Common myeloid progenitor, CD34-positive (primary cell): ENCODE measurements around the gene NUPR1.

Source experiments
- CTCF ChIA-PET: fragments of 350-600 bp; sonication (Branson Sonifier 250); formaldehyde crosslinking; loops from one replicate; lab custom pipeline; 2021; ENCODE audit warnings: antibody characterized with exemption; lab: Charles Lee
- POLR2A ChIA-PET: fragments of 350-600 bp; sonication (Branson Sonifier 250); formaldehyde crosslinking; loops from one replicate; lab custom pipeline; 2021; ENCODE audit warnings: antibody characterized with exemption; lab: Charles Lee
- DNase-seq, 3 donors: peaks; one replicate each; pipeline versions ENCODE4 v3.0.0 to v3.0.0-alpha.2; 2013
- H3K27ac ChIP-seq, 2 experiments: 1 replicate in 1 of 2; 2 replicates in 1 of 2; pipeline ENCODE4 v1.7.0; 2013; ENCODE audit warnings: inconsistent platforms in 2 of 2, low read length in 2 of 2, mild to moderate bottlenecking in 2 of 2, low read depth in 1 of 2, moderate library complexity in 1 of 2; ENCODE audit not compliant: severe bottlenecking in 2 of 2, insufficient read depth in 1 of 2, poor library complexity in 1 of 2
- H3K27me3 ChIP-seq, 5 experiments: replicated peaks in 2 of 5; 1 replicate in 3 of 5; 2 replicates in 2 of 5; pipeline versions ENCODE4 v1.6.1 to v1.7.0; 2013; ENCODE audit warnings: low read length in 4 of 5, mild to moderate bottlenecking in 2 of 5, moderate library complexity in 2 of 5, inconsistent platforms in 1 of 5; ENCODE audit not compliant: insufficient read depth in 5 of 5, control insufficient read depth in 4 of 5
- H3K36me3 ChIP-seq, 4 experiments: 1 replicate in 2 of 4; 2 replicates in 2 of 4; pipeline versions ENCODE4 v1.6.1 to v1.7.0; 2013; ENCODE audit warnings: low read length in 3 of 4, control low read depth in 1 of 4, mild to moderate bottlenecking in 1 of 4; ENCODE audit not compliant: control insufficient read depth in 4 of 4, insufficient read depth in 4 of 4
- H3K4me1 ChIP-seq, 4 experiments: 1 replicate in 3 of 4; 2 replicates in 1 of 4; pipeline versions ENCODE4 v1.6.1 to v1.7.1; 2013; ENCODE audit warnings: low read length in 3 of 4, mild to moderate bottlenecking in 3 of 4, control low read depth in 1 of 4, inconsistent platforms in 1 of 4, moderate library complexity in 1 of 4; ENCODE audit not compliant: control insufficient read depth in 4 of 4, insufficient read depth in 4 of 4; ENCODE audit errors: control extremely low read depth in 1 of 4
- H3K4me3 ChIP-seq, 7 experiments: 1 replicate in 4 of 7; 2 replicates in 3 of 7; pipeline versions ENCODE4 v1.5.1 to v1.7.0; 2013; ENCODE audit warnings: mild to moderate bottlenecking in 7 of 7, low read length in 6 of 7, moderate library complexity in 6 of 7, inconsistent platforms in 2 of 7, low read depth in 2 of 7, control low read depth in 1 of 7; ENCODE audit not compliant: insufficient read depth in 4 of 7, control insufficient read depth in 1 of 7; ENCODE audit errors: extremely low read depth in 1 of 7
- H3K9me3 ChIP-seq, 5 experiments: 1 replicate in 4 of 5; 2 replicates in 1 of 5; pipeline versions ENCODE4 v1.6.1 to v1.7.1; 2013; ENCODE audit warnings: low read length in 4 of 5, mild to moderate bottlenecking in 2 of 5, inconsistent platforms in 1 of 5, low read depth in 1 of 5, moderate library complexity in 1 of 5; ENCODE audit not compliant: control insufficient read depth in 4 of 5, insufficient read depth in 2 of 5; ENCODE audit errors: control extremely low read depth in 1 of 5
- WGBS: methylation state at CpG from one replicate; pipeline ENCODE4 v1.1.5; 2013; ENCODE audit not compliant: insufficient coverage; 5-methylcytosine and 5-hydroxymethylcytosine counted together

The NUPR1 gene

DNA sequence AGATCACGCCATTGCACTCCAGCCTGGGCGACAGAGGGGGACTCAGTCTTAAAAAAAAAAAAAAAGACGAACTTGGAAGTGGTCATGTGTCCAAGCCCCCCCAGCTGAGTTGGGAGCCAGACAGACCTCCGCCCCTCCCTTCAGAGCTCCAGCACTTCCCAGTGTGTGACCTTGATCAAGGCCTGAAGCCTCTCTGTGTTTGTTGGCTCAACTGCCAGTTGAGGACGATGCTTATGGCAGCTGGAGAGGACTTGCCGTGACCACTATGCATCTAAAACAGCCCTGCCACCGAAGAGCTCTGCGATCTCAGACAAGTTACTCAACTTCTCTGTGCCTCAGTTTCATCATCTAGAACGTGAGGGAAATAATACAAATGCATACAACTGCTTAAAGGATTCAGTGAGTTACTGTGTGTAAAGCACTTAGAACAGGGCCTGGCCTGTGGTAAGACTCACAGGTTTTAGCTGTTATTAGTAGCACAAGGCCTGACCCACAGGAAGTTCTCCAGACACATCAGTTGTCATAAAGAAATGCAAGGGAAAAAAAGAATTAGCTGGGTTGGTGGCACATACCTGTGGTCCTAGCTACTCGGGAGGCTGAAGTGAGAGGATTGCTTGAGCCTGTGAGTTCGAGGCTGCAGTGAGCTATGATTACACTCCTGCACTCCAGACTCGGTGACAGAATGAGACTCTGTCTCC, 25.1 kb downstream of the NUPR1 start:
- ChIA-PET CTCF (no interaction called here), POLR2A (no interaction called here)
- DNase-seq, result no peak

DNA sequence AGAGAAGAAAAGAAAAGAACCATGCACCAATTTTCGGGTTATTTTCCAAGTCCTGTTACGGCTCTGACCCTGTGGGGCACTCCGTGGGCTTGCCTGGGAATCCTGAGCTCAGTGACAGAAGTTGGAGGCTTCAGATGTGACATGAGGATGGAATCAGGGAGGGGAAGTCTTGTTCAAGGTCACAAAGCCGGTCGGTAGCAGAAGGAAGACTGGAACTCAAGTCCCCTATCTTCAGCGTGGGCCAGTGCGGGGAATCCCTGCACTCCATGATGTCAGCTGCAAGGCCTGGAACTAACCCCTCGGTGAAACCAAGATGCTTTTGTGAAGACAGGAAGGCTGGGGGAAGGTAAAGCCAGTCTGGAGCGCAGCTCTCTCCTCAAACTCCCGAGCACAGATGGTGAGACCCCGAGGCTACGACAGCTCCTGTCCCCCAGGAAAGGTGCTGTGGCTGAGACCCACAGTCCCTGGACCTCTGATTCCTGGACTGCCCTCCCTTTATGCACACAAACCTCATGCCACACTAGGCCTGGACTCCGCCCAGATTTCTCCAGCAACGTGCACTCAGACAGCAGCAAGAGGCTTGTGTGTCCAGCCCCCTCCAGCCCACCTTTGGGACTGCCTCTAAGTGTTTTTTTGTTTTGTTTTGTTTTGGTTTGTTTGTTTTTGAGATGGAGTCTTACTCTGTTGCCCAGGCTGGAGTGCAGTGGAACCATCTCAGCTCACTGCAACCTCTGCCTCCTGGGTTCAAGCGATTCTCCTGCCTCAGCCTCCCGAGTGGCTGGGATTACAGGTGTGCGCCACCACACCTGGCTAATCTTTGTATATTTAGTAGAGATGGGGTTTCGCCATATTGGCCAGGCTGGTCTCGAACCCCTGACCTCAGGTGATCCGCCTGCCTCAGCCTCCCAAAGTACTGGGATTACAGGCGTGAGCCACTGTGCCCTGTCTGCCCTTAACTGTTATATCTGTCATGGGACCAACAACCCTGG, 26.7 kb downstream of the NUPR1 start:
- Histone ChIP-seq H3K27ac (no peak overlapping the region), H3K9me3 (no peaks in the 10 kb centered on the region), H3K4me1 (peaks cover 0 to 13% (median 6%) of the 10 kb centered on the region in 4 experiments), H3K36me3 (no peaks in the 10 kb centered on the region), H3K4me3 (no peak overlapping the region), H3K27me3 (no peaks in the 10 kb centered on the region)
- DNase-seq, result no peak
- CTCF ChIA-PET, result interaction anchor here (1.2 kb wide), 1 partner anchor 31 kb away, joined by 3 read pairs; no protein-coding TSS in a partner anchor
- POLR2A ChIA-PET, result no interaction called here
- WGBS, result 98% methylated on average over 18 of the region's 21 CpGs

More for the DNA sequence above, 25.1 kb downstream of the NUPR1 start:
- Histone ChIP-seq H3K27me3 (no peaks in the 10 kb centered on the region), H3K9me3 (no peaks in the 10 kb centered on the region), H3K36me3 (no peaks in the 10 kb centered on the region), H3K4me1 (no peaks in the 10 kb centered on the region), H3K27ac (no peak overlapping the region), H3K4me3 (no peak overlapping the region)
- WGBS, result 98% methylated on average over 10 of the region's 12 CpGs

DNA sequence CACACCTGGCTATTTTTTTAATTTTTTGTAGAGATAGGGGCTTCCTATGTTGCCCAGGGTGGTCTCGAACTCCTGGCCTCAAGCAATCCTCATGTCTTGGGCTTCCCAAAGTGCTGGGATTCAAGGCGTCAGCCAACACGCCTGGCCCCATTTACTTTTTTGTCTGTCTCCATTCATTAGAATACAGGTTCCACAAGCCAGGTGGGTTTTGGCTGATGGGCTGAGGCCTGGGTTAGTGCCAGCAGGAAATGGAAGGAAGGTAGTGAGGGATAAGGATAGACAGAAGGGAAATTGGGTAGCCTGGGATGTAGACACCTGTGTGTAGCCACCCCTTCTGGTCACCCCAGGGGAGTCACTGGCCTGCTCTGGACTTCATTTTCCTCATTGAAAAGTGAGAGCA, 27.7 kb downstream of the NUPR1 start:
- WGBS, result 100% methylated on average over 3 of the region's 3 CpGs
- no peak for DNase-seq

DNA sequence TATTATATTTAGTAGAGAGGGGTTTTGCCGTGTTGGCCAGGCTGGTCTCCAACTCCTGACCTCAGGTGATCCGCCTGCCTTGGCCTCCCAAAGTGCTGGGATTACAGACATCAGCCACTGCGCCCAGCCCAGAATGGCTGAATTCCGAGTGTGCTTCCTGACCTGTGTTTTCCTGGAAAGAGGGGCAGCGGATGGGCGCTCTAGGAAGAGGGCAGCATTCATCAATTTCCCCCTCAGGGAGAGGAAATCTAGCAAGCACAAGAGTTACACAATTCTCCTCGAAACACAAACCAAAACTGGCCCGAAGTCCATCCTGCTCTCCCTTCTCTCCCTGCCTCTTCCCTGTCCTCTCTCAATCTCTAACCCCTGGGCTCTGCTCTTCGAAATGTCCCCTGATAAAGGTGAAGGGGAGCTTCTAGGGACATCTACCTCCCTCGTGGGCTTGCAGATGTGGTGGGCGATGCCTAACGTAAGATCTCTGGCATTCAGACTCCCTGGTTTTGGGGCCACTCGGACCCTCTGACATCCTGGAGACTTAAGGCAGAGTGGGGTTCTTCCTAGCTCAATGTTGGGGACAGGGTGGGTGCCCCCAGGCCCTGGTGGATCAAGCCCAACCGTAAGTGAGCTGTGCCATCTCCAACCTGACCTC, 33.2 kb downstream of the NUPR1 start:
- no peaks in the 10 kb centered on the region for H3K9me3 ChIP-seq
- CTCF ChIA-PET, result interaction anchor here (0.9 kb wide), 1 partner anchor 14 kb away, joined by 3 read pairs; the partner anchor contains the start of gene CLN3
- peaks cover 0 to 18% (median 10%) of the 10 kb centered on the region in 4 experiments for H3K4me1 ChIP-seq
- no peaks in the 10 kb centered on the region for H3K36me3 ChIP-seq
- WGBS, result 93% methylated on average over 7 of the region's 14 CpGs
- no peak for DNase-seq
- H3K27me3 ChIP-seq, result no peaks in the 10 kb centered on the region
- POLR2A ChIA-PET, result no interaction called here
- no peak overlapping the region for H3K4me3 ChIP-seq
- no peak overlapping the region for H3K27ac ChIP-seq

More for the DNA sequence above, 27.7 kb downstream of the NUPR1 start:
- Histone ChIP-seq H3K4me1 (peaks cover 0 to 18% (median 10%) of the 10 kb centered on the region in 4 experiments), H3K9me3 (no peaks in the 10 kb centered on the region), H3K36me3 (no peaks in the 10 kb centered on the region), H3K4me3 (no peak overlapping the region), H3K27me3 (no peaks in the 10 kb centered on the region), H3K27ac (no peak overlapping the region)
- ChIA-PET POLR2A (no interaction called here), CTCF (interaction anchor here (1.0 to 1.4 kb wide), 4 partner anchors 9 to 39 kb away, joined by 3 to 5 read pairs (median 3); no protein-coding TSS in a partner anchor)

DNA sequence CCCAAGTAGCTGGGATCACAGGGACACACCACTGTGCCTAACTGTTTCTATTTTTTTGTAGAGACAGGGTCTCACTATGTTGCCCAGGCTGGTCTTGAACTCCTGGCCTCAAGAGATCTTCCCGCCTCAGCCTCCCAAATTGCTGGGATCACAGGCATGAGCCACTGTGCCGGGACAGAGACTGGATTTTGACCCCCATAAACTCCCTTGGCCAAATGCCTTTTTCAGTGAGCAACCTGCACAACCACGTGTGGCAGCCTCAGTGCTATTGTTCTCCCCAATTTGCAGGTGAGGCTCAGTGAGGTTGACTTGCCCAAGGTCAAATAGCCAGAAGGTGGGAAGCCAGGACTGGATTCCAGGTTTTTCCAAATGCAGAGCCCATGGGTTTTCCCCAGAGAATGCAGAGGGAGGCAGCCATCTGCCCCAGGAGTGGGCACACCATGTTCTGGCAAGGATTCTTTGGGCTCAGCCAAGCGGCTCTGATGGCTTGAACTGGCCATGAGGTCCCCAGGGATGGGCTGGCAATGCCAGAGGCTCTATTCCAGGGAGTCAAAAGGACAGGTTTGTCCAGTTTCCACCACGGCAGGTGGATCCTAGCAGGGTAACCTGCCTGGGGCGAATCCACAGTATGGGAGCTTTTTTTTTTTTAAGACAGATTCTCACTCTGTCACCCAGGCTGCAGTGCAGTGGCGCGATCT, 33.9 kb downstream of the NUPR1 start:
- POLR2A ChIA-PET, result no interaction called here
- H3K36me3 ChIP-seq, result no peaks in the 10 kb centered on the region

DNA sequence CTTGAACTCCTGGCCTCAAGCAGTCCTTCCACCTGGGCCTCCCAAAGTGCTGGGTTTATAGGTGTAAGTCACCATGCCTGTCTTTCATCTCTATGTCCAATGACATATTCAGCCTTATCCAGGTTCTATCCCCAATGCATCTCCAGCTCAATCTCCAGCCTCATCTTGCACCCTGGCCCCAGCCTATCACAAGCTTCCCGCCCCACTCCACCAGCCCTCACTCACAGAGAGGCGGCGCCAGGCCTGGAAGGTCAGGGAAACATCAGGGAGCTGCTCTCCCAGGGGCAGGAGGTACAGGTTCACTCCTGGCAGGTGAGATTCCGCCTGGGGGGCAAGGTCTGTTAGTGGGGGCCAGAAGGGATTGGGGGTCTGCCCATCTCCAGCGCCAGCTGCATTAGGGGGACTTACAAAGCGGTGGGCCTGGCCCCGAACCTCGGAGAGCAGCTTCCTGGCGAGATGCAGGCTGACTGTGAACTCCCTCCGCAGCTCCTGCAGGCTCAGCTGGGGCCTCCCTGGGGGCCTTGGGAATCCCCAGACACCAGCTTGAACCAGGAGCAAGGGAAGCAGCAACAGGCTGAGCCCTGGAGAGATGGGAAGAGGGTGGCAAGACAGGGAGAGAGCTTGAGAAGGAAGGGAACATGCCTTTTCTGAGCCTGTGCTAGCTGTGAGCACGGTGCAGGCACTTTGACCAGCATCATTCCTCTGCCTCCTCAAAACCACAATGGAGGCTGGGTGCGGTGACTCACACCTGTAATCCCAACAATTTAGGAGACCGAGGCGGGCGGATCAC, 35.1 kb downstream of the NUPR1 start:
- ChIA-PET CTCF (interaction anchor here (1.2 to 2.1 kb wide), 4 partner anchors 9 to 46 kb away, joined by 4 to 9 read pairs (median 6); partner anchors contain the start of genes APOBR and CLN3), POLR2A (interaction anchor here (0.6 kb wide), 2 partner anchors 13 to 350 kb away, joined by 3 to 4 read pairs; no protein-coding TSS in a partner anchor)
- no peak overlapping the region for H3K27ac ChIP-seq
- peaks cover 0 to 18% (median 10%) of the 10 kb centered on the region in 4 experiments for H3K4me1 ChIP-seq
- H3K36me3 ChIP-seq, result peaks cover 0 to 8% (median 0%) of the 10 kb centered on the region in 4 experiments
- H3K4me3 ChIP-seq, result no peak overlapping the region
- H3K27me3 ChIP-seq, result no peaks in the 10 kb centered on the region
- no peak for DNase-seq
- WGBS, result 92% methylated on average over 9 of the region's 15 CpGs
- no peaks in the 10 kb centered on the region for H3K9me3 ChIP-seq

More for the DNA sequence above, 33.9 kb downstream of the NUPR1 start:
- CTCF ChIA-PET, result interaction anchor here (2.1 kb wide), 1 partner anchor 12 kb away, joined by 9 read pairs; the partner anchor contains the start of gene CLN3
- Histone ChIP-seq H3K4me3 (no peak overlapping the region), H3K27ac (no peak overlapping the region), H3K27me3 (no peaks in the 10 kb centered on the region), H3K4me1 (peaks cover 0 to 18% (median 10%) of the 10 kb centered on the region in 4 experiments), H3K9me3 (no peaks in the 10 kb centered on the region)
- DNase-seq, result no peak
- WGBS, result 100% methylated on average over 6 of the region's 8 CpGs
